ENCODE results near the gene KLHL40.

The KLHL40 gene

DNA sequence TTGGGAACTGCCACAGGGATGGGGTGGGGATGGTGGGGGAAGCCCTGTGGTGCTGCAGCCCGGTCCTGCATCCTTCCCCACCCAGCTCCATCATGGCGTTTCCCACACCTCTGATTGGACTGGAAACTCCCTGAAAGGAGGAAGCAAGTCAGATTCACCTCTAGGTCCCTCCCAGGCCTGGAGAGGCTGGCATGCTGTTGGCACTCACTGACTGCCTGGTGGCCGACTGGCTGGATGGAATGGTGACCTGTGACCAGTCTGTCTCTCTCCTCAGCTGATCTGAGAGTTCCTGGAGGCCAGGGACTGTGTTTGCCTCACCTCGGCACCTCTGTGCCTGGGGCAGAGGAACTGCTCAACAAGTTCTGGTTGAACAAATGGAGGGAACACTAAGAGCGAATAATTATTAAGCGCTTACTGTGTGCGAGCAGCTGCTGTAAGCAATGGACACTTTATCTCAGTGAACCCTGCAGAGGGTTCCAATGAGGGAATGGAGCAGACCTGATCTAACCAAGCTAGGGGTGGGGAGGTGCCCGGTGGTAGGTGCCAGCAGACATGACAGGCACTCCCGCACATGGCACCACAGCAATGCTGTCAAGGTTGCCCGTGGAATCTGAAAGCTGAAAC is 20.7 kb downstream of the KLHL40 start:
- no peaks in the 10 kb centered on the region for H3K4me1 ChIP-seq
- no peaks in the 10 kb centered on the region for H3K27me3 ChIP-seq
- H3K4me3 ChIP-seq (ENCODE audit: low read depth, low read length) = no peak overlapping the region
- H3K36me3 ChIP-seq = no peaks in the 10 kb centered on the region
- no peak for TF ChIP-seq CTCF (IDR thresholded peaks at IDR 0.05; ENCODE audit: low read depth, low read length)
- DNase-seq = no peak
- no peaks in the 10 kb centered on the region for H3K9me3 ChIP-seq

DNA sequence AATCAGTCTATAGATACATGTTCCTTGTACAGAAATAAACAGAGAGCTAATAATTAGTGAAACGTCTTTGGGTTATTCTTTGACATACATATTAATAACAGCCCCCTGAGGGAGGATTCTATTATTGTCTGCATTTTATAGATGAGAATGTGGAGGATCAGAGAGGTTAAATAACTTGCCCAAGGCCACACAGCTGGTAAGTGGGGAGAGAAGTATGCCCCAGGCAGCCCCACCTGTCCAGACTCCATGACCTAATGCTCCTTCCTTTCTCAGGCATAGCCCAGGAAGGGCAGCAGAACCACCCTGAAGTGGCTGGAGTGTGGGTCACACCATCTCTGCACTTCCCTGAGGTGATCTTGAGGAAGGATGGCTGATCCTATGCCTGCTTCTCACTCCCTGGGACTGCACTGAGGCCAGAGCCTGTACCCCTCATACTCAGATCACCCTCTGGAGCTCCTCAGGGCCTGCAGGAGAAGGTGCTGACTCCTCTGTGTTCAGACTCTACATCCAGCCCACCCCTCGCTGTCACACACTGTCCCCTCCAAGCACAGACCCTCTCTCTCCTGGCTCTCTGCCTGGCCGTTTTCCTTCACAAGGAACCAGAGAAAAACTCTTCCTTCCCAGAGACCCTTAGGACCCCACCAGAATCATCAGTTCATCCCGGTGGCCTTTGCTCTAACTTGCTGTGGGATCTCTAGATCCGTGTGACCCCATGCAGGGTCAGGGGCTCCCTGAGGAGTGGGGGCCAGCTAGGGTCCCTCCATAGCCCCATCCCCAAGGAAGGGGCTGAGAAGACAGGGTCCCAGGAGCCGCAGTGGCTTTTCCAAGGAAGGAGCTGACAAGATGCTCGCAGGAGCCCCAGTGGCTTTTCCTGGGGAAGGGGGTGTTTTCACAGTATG is 21.6 kb downstream of the KLHL40 start:
- no peaks in the 10 kb centered on the region for H3K4me1 ChIP-seq
- DNase-seq = no peak
- no peaks in the 10 kb centered on the region for H3K36me3 ChIP-seq
- H3K27me3 ChIP-seq = no peaks in the 10 kb centered on the region
- TF ChIP-seq CTCF (IDR thresholded peaks at IDR 0.05; ENCODE audit: low read depth, low read length) = no peak
- H3K4me3 ChIP-seq (ENCODE audit: low read depth, low read length) = no peak overlapping the region
- H3K9me3 ChIP-seq = no peaks in the 10 kb centered on the region

GRCh38 chr3:42707620-42708355 is 22.5 kb downstream of the KLHL40 start:
- no peak for DNase-seq
- TF ChIP-seq CTCF (IDR thresholded peaks at IDR 0.05; ENCODE audit: low read depth, low read length) = no peak
- no peaks in the 10 kb centered on the region for H3K4me1 ChIP-seq
- no peak overlapping the region for H3K4me3 ChIP-seq (ENCODE audit: low read depth, low read length)
- no peaks in the 10 kb centered on the region for H3K9me3 ChIP-seq
- no peaks in the 10 kb centered on the region for H3K27me3 ChIP-seq
- H3K36me3 ChIP-seq = no peaks in the 10 kb centered on the region

- no peak for TF ChIP-seq CTCF (IDR thresholded peaks at IDR 0.05; ENCODE audit: low read depth, low read length)
- DNase-seq = no peak
- Histone ChIP-seq H3K4me1 (no peaks in the 10 kb centered on the region), H3K27me3 (no peaks in the 10 kb centered on the region), H3K4me3 (ENCODE audit: low read depth, low read length) (no peak overlapping the region), H3K36me3 (no peaks in the 10 kb centered on the region), H3K9me3 (no peaks in the 10 kb centered on the region)
Measured at GRCh38 chr3:42708611-42709151, 23.3 kb downstream of the KLHL40 start.

DNA sequence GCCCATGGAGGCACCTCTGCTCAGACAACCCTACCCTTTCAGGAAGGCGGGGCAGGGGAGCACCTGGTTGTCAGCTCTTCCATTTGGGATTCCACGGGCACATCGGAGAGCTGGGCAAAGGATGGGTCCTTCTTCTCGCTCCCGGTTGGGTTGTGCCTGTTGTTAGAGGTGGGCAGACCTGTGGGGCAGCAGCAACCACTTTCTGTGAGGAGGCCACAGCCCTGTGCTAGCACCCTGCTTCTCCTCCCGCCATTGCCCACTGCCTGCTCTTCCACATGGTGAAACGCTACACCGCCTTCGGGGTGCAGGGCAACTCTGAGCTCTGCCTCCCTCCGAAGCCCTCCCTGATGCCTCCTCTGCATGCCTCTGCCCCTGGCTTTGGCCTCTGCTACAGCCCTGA is 24.3 kb downstream of the KLHL40 start:
- Histone ChIP-seq H3K36me3 (no peaks in the 10 kb centered on the region), H3K9me3 (no peaks in the 10 kb centered on the region), H3K27me3 (no peaks in the 10 kb centered on the region), H3K4me3 (ENCODE audit: low read depth, low read length) (no peak overlapping the region), H3K4me1 (no peaks in the 10 kb centered on the region)
- TF ChIP-seq CTCF (IDR thresholded peaks at IDR 0.05; ENCODE audit: low read depth, low read length) = no peak
- DNase-seq = no peak
